Neural cell (in vitro differentiated cells): Measurements from ENCODE around the gene FLT1. TPM values are rescaled to one million over a fixed set of nuclear protein-coding genes. Genes with fewer than 3 reads are reported as not detected.

Experiments
- H2AFZ ChIP-seq: fragments of 200-600, 300-800 bp; sonication (generic), shearing (Covaris generic); 2 replicates; pipeline ENCODE4 v1.6.0; 2014; ENCODE audit warnings: low read depth, mild to moderate bottlenecking, antibody characterized with exemption, low read length, moderate library complexity
- H3F3A ChIP-seq: fragments of 200-600 bp; shearing (Covaris generic); 2 replicates; pipeline ENCODE4 v1.6.1; 2016; ENCODE audit warnings: mild to moderate bottlenecking, moderate library complexity, mixed read lengths, antibody characterized with exemption, low read length; ENCODE audit not compliant: insufficient read depth, poor library complexity, severe bottlenecking
- H3K27ac ChIP-seq: fragments of 200-600, 300-800 bp; sonication (generic), shearing (Covaris generic); 2 replicates; pipeline ENCODE4 v1.5.1; 2014; ENCODE audit warnings: mild to moderate bottlenecking, low read length, moderate library complexity
- H3K27me3 ChIP-seq: fragments of 300-800, 200-600 bp; sonication (generic), shearing (Covaris generic); 2 replicates; pipeline ENCODE4 v1.6.0; 2014; ENCODE audit warnings: mild to moderate bottlenecking, low read depth, low read length, moderate library complexity; ENCODE audit not compliant: insufficient read depth
- H3K36me3 ChIP-seq: fragments of 300-800, 200-600 bp; sonication (generic), shearing (Covaris generic); 2 replicates; pipeline ENCODE4 v1.5.1; 2014; ENCODE audit warnings: mild to moderate bottlenecking, antibody characterized with exemption, low read length, moderate library complexity; ENCODE audit not compliant: insufficient read depth
- H3K4me2 ChIP-seq: fragments of 300-800, 200-600 bp; sonication (generic), shearing (Covaris generic); 2 replicates; pipeline ENCODE4 v1.6.0; 2014; ENCODE audit warnings: mild to moderate bottlenecking, low read length
- H3K4me3 ChIP-seq: fragments of 300-800, 200-600 bp; sonication (generic), shearing (Covaris generic); 2 replicates; pipeline ENCODE4 v1.5.1; 2014; ENCODE audit warnings: mild to moderate bottlenecking, low read length, moderate library complexity
- H3K79me2 ChIP-seq: fragments of 200-600 bp; shearing (Covaris generic); replicated peaks from 2 replicates; pipeline ENCODE4 v1.6.0; 2014; ENCODE audit warnings: mild to moderate bottlenecking, low read length, moderate library complexity; ENCODE audit not compliant: insufficient read depth
- H3K9ac ChIP-seq: fragments of 300-800, 200-600 bp; sonication (generic), shearing (Covaris generic); 2 replicates; pipeline ENCODE4 v1.6.1; 2016; ENCODE audit warnings: mild to moderate bottlenecking, low read length, mixed read lengths
- H3K9me2 ChIP-seq: fragments of 200-600 bp; shearing (Covaris generic); 2 replicates; pipeline ENCODE4 v1.6.1; 2016; ENCODE audit warnings: mild to moderate bottlenecking, low read length, mixed read lengths; ENCODE audit not compliant: insufficient read depth
- H3K9me3 ChIP-seq: fragments of 200-600, 300-800 bp; sonication (generic), shearing (Covaris generic); 2 replicates; pipeline ENCODE4 v1.6.1; 2016; ENCODE audit warnings: mild to moderate bottlenecking, mixed run types, low read length, moderate library complexity, mixed read lengths
- H4K20me1 ChIP-seq: fragments of 200-600 bp; shearing (Covaris generic); 2 replicates; pipeline ENCODE4 v1.6.1; 2016; ENCODE audit warnings: mild to moderate bottlenecking, mixed run types; ENCODE audit not compliant: insufficient read depth
- EP300 ChIP-seq: fragments of 450-650 bp; conservative IDR thresholded peaks from 2 replicates; pipeline ENCODE4 v1.6.1; 2014; ENCODE audit warnings: antibody characterized with exemption, mild to moderate bottlenecking, moderate library complexity; ENCODE audit not compliant: poor library complexity, severe bottlenecking
- EZH2 ChIP-seq: fragments of 200-600, 300-800 bp; shearing (Covaris generic), sonication (generic); IDR thresholded peaks from 2 replicates; pipeline ENCODE4 v1.6.1; 2014; ENCODE audit warnings: antibody characterized with exemption, low read length, borderline replicate concordance, mild to moderate bottlenecking; ENCODE audit not compliant: insufficient read depth, poor library complexity, severe bottlenecking
- MXI1 ChIP-seq: fragments of 450-650 bp; conservative IDR thresholded peaks from 2 replicates; pipeline ENCODE4 v1.6.1; 2014; ENCODE audit warnings: antibody characterized with exemption, mild to moderate bottlenecking; ENCODE audit not compliant: poor library complexity, severe bottlenecking
- POLR2AphosphoS5 ChIP-seq: IDR thresholded peaks from 2 replicates; pipeline ENCODE4 v1.6.1; 2012
- RAD21 ChIP-seq: fragments of 450-650 bp; conservative IDR thresholded peaks from 2 replicates; pipeline ENCODE4 v1.6.1; 2014; ENCODE audit warnings: antibody characterized with exemption, mild to moderate bottlenecking, moderate library complexity
- SMC3 ChIP-seq: fragments of 450-650 bp; conservative IDR thresholded peaks from 2 replicates; pipeline ENCODE4 v1.6.1; 2014; ENCODE audit warnings: antibody characterized with exemption, mild to moderate bottlenecking, moderate library complexity; ENCODE audit not compliant: poor library complexity
- TAF1 ChIP-seq: IDR thresholded peaks from 2 replicates; pipeline ENCODE4 v1.6.1; 2012; ENCODE audit warnings: low read depth
- polyA plus RNA-seq: library from polyadenylated mRNA; depleted of rRNA; stranded (reverse); fragments of >200 nt; gene quantifications from 2 replicates; pipeline ENCODE4 v1.2.3, GENCODE V29; 2014
- TF ChIP-seq, protein P1 (sequence below): fragments of 450-650 bp; IDR thresholded peaks from 2 replicates; pipeline ENCODE4 v1.5.1; 2014; ENCODE audit warnings: antibody characterized with exemption, mild to moderate bottlenecking, moderate library complexity; ENCODE audit not compliant: poor library complexity, severe bottlenecking
- TF ChIP-seq, protein P2 (sequence below): IDR thresholded peaks from 2 replicates; pipeline ENCODE4 v1.6.1; 2012; ENCODE audit warnings: borderline replicate concordance

FLT1 gene
- polyA plus RNA-seq, 1 donor from 2014 or later, result not detected

- Histone ChIP-seq H3K79me2 (no peaks in the 10 kb centered on the region), H2AFZ (no peak overlapping the region), H3K36me3 (no peaks in the 10 kb centered on the region), H3K27me3 (no peaks in the 10 kb centered on the region), H3K9me3 (no peaks in the 10 kb centered on the region), H3K4me2 (no peak overlapping the region), H3F3A (no peaks in the 10 kb centered on the region), H4K20me1 (no peaks in the 10 kb centered on the region), H3K27ac (no peak overlapping the region), H3K9me2 (no peaks in the 10 kb centered on the region), H3K9ac (no peak overlapping the region), H3K4me3 (no peak overlapping the region)
- TF ChIP-seq, protein P1, sequence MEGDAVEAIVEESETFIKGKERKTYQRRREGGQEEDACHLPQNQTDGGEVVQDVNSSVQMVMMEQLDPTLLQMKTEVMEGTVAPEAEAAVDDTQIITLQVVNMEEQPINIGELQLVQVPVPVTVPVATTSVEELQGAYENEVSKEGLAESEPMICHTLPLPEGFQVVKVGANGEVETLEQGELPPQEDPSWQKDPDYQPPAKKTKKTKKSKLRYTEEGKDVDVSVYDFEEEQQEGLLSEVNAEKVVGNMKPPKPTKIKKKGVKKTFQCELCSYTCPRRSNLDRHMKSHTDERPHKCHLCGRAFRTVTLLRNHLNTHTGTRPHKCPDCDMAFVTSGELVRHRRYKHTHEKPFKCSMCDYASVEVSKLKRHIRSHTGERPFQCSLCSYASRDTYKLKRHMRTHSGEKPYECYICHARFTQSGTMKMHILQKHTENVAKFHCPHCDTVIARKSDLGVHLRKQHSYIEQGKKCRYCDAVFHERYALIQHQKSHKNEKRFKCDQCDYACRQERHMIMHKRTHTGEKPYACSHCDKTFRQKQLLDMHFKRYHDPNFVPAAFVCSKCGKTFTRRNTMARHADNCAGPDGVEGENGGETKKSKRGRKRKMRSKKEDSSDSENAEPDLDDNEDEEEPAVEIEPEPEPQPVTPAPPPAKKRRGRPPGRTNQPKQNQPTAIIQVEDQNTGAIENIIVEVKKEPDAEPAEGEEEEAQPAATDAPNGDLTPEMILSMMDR, result no peak
- no peak for TF ChIP-seq EP300
- TF ChIP-seq EZH2, result no peak
- TF ChIP-seq SMC3, result no peak
- TF ChIP-seq, protein P2, sequence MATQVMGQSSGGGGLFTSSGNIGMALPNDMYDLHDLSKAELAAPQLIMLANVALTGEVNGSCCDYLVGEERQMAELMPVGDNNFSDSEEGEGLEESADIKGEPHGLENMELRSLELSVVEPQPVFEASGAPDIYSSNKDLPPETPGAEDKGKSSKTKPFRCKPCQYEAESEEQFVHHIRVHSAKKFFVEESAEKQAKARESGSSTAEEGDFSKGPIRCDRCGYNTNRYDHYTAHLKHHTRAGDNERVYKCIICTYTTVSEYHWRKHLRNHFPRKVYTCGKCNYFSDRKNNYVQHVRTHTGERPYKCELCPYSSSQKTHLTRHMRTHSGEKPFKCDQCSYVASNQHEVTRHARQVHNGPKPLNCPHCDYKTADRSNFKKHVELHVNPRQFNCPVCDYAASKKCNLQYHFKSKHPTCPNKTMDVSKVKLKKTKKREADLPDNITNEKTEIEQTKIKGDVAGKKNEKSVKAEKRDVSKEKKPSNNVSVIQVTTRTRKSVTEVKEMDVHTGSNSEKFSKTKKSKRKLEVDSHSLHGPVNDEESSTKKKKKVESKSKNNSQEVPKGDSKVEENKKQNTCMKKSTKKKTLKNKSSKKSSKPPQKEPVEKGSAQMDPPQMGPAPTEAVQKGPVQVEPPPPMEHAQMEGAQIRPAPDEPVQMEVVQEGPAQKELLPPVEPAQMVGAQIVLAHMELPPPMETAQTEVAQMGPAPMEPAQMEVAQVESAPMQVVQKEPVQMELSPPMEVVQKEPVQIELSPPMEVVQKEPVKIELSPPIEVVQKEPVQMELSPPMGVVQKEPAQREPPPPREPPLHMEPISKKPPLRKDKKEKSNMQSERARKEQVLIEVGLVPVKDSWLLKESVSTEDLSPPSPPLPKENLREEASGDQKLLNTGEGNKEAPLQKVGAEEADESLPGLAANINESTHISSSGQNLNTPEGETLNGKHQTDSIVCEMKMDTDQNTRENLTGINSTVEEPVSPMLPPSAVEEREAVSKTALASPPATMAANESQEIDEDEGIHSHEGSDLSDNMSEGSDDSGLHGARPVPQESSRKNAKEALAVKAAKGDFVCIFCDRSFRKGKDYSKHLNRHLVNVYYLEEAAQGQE, result no peak
These were observed 65.8 kb downstream of the FLT1 start for GRCh38 chr13:28429096-28429495.

GRCh38 chr13:28426381-28426780 is 68.5 kb downstream of the FLT1 start:
- Histone ChIP-seq H3K36me3 (no peaks in the 10 kb centered on the region), H3K9me2 (no peaks in the 10 kb centered on the region), H4K20me1 (no peaks in the 10 kb centered on the region), H3K9ac (no peak overlapping the region), H3K4me2 (no peak overlapping the region), H3K27me3 (no peaks in the 10 kb centered on the region), H3F3A (no peaks in the 10 kb centered on the region), H3K9me3 (no peaks in the 10 kb centered on the region), H2AFZ (no peak overlapping the region), H3K27ac (no peak overlapping the region), H3K79me2 (no peaks in the 10 kb centered on the region), H3K4me3 (no peak overlapping the region)
- TF ChIP-seq EP300, result no peak
- TF ChIP-seq MXI1, result no peak
- TF ChIP-seq, protein P1, result no peak
- no peak for TF ChIP-seq POLR2AphosphoS5
- no peak for TF ChIP-seq RAD21
- TF ChIP-seq SMC3, result no peak
- no peak for TF ChIP-seq EZH2
- no peak for TF ChIP-seq TAF1
- TF ChIP-seq, protein P2, result no peak
